NCI-H1417 treated with DMSO at 0.1 percent for 48 hours (cell line): ENCODE data around the gene MTHFSD.

Source experiments
- DNase-seq: peaks from one replicate; lab custom pipeline; 2025; lab: John Stamatoyannopoulos, UW

Gene MTHFSD

GRCh38 chr16:86490859-86491639, 64.0 kb downstream of the MTHFSD start:
- DNase-seq = no peak

- no peak for DNase-seq
Observed at GRCh38 chr16:86485746-86486145, 69.3 kb downstream of the MTHFSD start.

GRCh38 chr16:86484240-86484639, 70.8 kb downstream of the MTHFSD start:
- DNase-seq = no peak

- DNase-seq = no peak
Observed at GRCh38 chr16:86481607-86482006, 73.4 kb downstream of the MTHFSD start.

GRCh38 chr16:86480444-86480843, 74.6 kb downstream of the MTHFSD start:
- no peak for DNase-seq
